ENCODE measurements around the gene NACC2. TPM values are rescaled to one million over a fixed set of nuclear protein-coding genes. Genes with fewer than 3 reads are reported as not detected.

The NACC2 gene
- total and polyA plus RNA-seq, 9 of the 15 experiments (the other 6 are each of a cell fraction or from before 2014, with no cell fraction given), result 0.70 to 25.1 (median 5.6) TPM

DNA sequence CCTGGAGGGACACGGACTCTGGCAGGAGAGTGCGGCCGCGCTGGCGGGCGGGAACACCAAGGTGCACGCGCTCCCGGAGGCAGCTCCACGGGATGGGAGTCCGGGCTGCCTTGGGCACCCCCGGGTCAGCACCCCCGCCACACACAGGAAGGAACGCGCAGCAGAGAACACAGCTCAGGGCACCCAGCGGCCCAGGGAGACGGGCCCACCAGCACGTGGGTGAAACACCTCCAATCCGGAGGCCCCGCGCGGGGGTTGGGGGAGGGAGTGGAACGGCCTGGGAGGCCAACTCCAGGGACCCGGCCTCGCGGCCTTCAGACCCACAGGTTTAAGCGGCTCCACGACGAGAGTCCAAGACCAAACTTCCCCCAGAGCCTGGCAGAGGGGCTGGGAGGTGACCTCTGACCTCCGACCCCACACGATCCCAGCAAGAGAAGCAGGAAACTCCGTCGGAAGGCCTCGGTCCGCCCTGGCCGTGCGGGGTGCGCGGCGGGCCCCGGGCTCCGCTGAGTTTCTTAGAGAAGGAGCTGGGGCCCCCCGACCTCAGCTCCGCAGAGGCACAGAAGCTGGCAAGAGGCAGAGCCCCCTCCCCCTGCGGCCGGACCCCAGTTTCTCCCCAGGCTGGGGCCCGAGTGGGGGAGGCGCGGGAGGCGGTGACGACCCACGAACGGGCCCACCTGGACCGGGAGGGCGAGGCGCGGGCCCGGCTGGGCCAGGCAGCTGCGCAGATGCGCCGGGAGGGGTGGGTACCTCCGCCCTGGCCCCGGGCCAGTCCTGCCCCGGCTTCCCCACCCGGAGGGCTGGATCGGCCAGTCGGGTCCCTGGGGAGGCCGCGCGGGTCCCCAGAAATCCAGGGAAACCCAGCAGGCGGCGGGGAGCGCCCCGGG, 851 bp downstream of the NACC2 start (continued):
- peak; percentile 33 for TF ChIP-seq TAF1 (IDR thresholded peaks at IDR 0.05; ENCODE audit: control insufficient read depth, extremely low read depth, insufficient read depth, low read length, severe bottlenecking)
- TF ChIP-seq PHF8 (IDR thresholded peaks at IDR 0.05; ENCODE audit: borderline replicate concordance, low read length), result peak; percentile 44; the same call in 1 of the 2 replicates
- TF ChIP-seq FOXK1 (CRISPR knock-in tag; IDR thresholded peaks at IDR 0.05; ENCODE audit: borderline replicate concordance), result peak; percentile 58; the same call in 1 of the 2 replicates
- no peak for TF ChIP-seq PHF20 (IDR thresholded peaks at IDR 0.05; ENCODE audit: partially characterized antibody)
- TF ChIP-seq, protein P1, sequence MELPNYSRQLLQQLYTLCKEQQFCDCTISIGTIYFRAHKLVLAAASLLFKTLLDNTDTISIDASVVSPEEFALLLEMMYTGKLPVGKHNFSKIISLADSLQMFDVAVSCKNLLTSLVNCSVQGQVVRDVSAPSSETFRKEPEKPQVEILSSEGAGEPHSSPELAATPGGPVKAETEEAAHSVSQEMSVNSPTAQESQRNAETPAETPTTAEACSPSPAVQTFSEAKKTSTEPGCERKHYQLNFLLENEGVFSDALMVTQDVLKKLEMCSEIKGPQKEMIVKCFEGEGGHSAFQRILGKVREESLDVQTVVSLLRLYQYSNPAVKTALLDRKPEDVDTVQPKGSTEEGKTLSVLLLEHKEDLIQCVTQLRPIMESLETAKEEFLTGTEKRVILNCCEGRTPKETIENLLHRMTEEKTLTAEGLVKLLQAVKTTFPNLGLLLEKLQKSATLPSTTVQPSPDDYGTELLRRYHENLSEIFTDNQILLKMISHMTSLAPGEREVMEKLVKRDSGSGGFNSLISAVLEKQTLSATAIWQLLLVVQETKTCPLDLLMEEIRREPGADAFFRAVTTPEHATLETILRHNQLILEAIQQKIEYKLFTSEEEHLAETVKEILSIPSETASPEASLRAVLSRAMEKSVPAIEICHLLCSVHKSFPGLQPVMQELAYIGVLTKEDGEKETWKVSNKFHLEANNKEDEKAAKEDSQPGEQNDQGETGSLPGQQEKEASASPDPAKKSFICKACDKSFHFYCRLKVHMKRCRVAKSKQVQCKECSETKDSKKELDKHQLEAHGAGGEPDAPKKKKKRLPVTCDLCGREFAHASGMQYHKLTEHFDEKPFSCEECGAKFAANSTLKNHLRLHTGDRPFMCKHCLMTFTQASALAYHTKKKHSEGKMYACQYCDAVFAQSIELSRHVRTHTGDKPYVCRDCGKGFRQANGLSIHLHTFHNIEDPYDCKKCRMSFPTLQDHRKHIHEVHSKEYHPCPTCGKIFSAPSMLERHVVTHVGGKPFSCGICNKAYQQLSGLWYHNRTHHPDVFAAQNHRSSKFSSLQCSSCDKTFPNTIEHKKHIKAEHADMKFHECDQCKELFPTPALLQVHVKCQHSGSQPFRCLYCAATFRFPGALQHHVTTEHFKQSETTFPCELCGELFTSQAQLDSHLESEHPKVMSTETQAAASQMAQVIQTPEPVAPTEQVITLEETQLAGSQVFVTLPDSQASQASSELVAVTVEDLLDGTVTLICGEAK (IDR thresholded peaks at IDR 0.05), result peak; percentile 35; the same call in 1 of the 2 replicates
- TF ChIP-seq, protein P1 (CRISPR knock-in tag; IDR thresholded peaks at IDR 0.05), result no peak
- TF ChIP-seq ERF (CRISPR knock-in tag; IDR thresholded peaks at IDR 0.05), result peak; percentile 21; the same call in 1 of the 2 replicates
- TF ChIP-seq HMGN3 (IDR thresholded peaks at IDR 0.05; ENCODE audit: borderline replicate concordance, extremely low read depth, insufficient read length, low read depth, low read length), result peak; percentile 36
- TF ChIP-seq ZNF23 (CRISPR knock-in tag; IDR thresholded peaks at IDR 0.05), result no peak

All from K562 (cell line).